OCI-LY3 (cell line): ENCODE measurements around the gene FGD3.

Experiments
- H2AFZ ChIP-seq: fragments of 200-600, 300-600 bp; shearing (Covaris generic); 2 replicates; pipeline ENCODE4 v1.6.0; 2014; ENCODE audit warnings: antibody characterized with exemption, low read depth, low read length
- H3K27ac ChIP-seq: fragments of 200-600, 300-600 bp; sonication (generic); 2 replicates; pipeline ENCODE4 v1.5.1; 2014; ENCODE audit warnings: mild to moderate bottlenecking, low read length, moderate library complexity, mixed read lengths
- H3K27me3 ChIP-seq: fragments of 200-600, 300-600 bp; sonication (generic); 2 replicates; pipeline ENCODE4 v1.6.1; 2014; ENCODE audit warnings: low read depth, low read length, mixed read lengths
- H3K36me3 ChIP-seq: fragments of 200-600, 300-600 bp; sonication (generic); replicated peaks from 2 replicates; pipeline ENCODE3; 2014; ENCODE audit warnings: low read depth, low read length, mixed read lengths
- H3K4me1 ChIP-seq: fragments of 300-600, 200-600 bp; sonication (generic); 2 replicates; pipeline ENCODE4 v1.6.1; 2014; ENCODE audit warnings: low read length, mixed read lengths
- H3K4me2 ChIP-seq: fragments of 200-600, 300-600 bp; sonication (generic); 2 replicates; pipeline ENCODE4 v1.6.1; 2014; ENCODE audit warnings: low read length, mixed read lengths
- H3K4me3 ChIP-seq: fragments of 300-600, 200-600 bp; sonication (generic); 2 replicates; pipeline ENCODE4 v1.5.1; 2014; ENCODE audit warnings: antibody characterized with exemption, mild to moderate bottlenecking, low read length, moderate library complexity
- H3K79me2 ChIP-seq: fragments of 300-600, 200-600 bp; shearing (Covaris generic); 2 replicates; pipeline ENCODE4 v1.6.1; 2014; ENCODE audit warnings: mild to moderate bottlenecking, low read length, mixed read lengths
- H3K9ac ChIP-seq: fragments of 300-600, 200-600 bp; shearing (Covaris generic); 2 replicates; pipeline ENCODE4 v1.6.0; 2014; ENCODE audit warnings: mild to moderate bottlenecking, low read length, moderate library complexity
- H3K9me3 ChIP-seq: fragments of 200-600, 300-600 bp; shearing (Covaris generic); 2 replicates; pipeline ENCODE4 v1.6.1; 2014; ENCODE audit warnings: low read length, mixed read lengths; ENCODE audit not compliant: insufficient read depth
- H4K20me1 ChIP-seq: fragments of 200-600, 300-600 bp; sonication (generic); 2 replicates; pipeline ENCODE4 v1.6.1; 2016; ENCODE audit warnings: low read length, mixed read lengths; ENCODE audit not compliant: insufficient read depth
- CTCF ChIP-seq: fragments of 200-600, 300-600 bp; sonication (generic); IDR thresholded peaks from 2 replicates; pipeline ENCODE4 v1.5.1; 2014; ENCODE audit warnings: antibody characterized with exemption, low read length, low read depth
- EZH2phosphoT487 ChIP-seq: fragments of 200-600 bp; shearing (Covaris generic); IDR thresholded peaks from 2 replicates; pipeline ENCODE4 v1.6.1; 2018; ENCODE audit warnings: antibody characterized with exemption, mixed run types, low read depth

FGD3 gene

GRCh38 chr9:93035106-93035660 lies 87.9 kb downstream of the FGD3 start:
- Histone ChIP-seq H3K9ac (no peak overlapping the region), H3K4me2 (no peak overlapping the region), H4K20me1 (no peaks in the 10 kb centered on the region; the same call in 1 of the 2 replicates), H2AFZ (no peak overlapping the region), H3K27me3 (no peaks in the 10 kb centered on the region), H3K9me3 (no peaks in the 10 kb centered on the region), H3K36me3 (no peaks in the 10 kb centered on the region), H3K27ac (no peak overlapping the region), H3K4me1 (peaks cover 17% of the 10 kb centered on the region), H3K79me2 (no peaks in the 10 kb centered on the region), H3K4me3 (no peak overlapping the region)
- no peak for TF ChIP-seq EZH2phosphoT487
- no peak for TF ChIP-seq CTCF

- H3K27me3 ChIP-seq, result no peaks in the 10 kb centered on the region
- no peak for TF ChIP-seq EZH2phosphoT487
- 0 out of 2 replicates have a peak, but pooled peaks have one; percentile 17 for TF ChIP-seq CTCF
- no peak overlapping the region for H3K4me3 ChIP-seq
- peaks cover 17% of the 10 kb centered on the region for H3K4me1 ChIP-seq
- H2AFZ ChIP-seq, result no peak overlapping the region
- H3K27ac ChIP-seq, result no peak overlapping the region
- H3K4me2 ChIP-seq, result no peak overlapping the region
- no peaks in the 10 kb centered on the region for H3K79me2 ChIP-seq
- H4K20me1 ChIP-seq, result no peaks in the 10 kb centered on the region; the same call in 1 of the 2 replicates
- H3K9me3 ChIP-seq, result no peaks in the 10 kb centered on the region
- no peaks in the 10 kb centered on the region for H3K36me3 ChIP-seq
- no peak overlapping the region for H3K9ac ChIP-seq
These were observed 88.6 kb downstream of the FGD3 start for GRCh38 chr9:93035821-93036351.

GRCh38 chr9:93036887-93037475 lies 89.7 kb downstream of the FGD3 start:
- H3K4me1 ChIP-seq, result peaks cover 17% of the 10 kb centered on the region
- no peak overlapping the region for H3K4me3 ChIP-seq
- TF ChIP-seq CTCF (no peak), EZH2phosphoT487 (no peak)
- no peaks in the 10 kb centered on the region for H3K79me2 ChIP-seq
- no peaks in the 10 kb centered on the region for H3K36me3 ChIP-seq
- H2AFZ ChIP-seq, result no peak overlapping the region
- no peak overlapping the region for H3K27ac ChIP-seq
- H3K4me2 ChIP-seq, result no peak overlapping the region
- no peak overlapping the region for H3K9ac ChIP-seq
- no peaks in the 10 kb centered on the region for H3K9me3 ChIP-seq
- H3K27me3 ChIP-seq, result no peaks in the 10 kb centered on the region
- H4K20me1 ChIP-seq, result no peaks in the 10 kb centered on the region

- Histone ChIP-seq H3K4me2 (no peak overlapping the region), H3K9ac (no peak overlapping the region)
These were observed 90.2 kb downstream of the FGD3 start for GRCh38 chr9:93037476-93037971.

More at GRCh38 chr9:93037476-93037971, 90.2 kb downstream of the FGD3 start:
- Histone ChIP-seq H3K4me3 (no peak overlapping the region), H3K27ac (no peak overlapping the region), H3K27me3 (no peaks in the 10 kb centered on the region), H3K36me3 (no peaks in the 10 kb centered on the region), H3K4me1 (peaks cover 17% of the 10 kb centered on the region), H4K20me1 (no peaks in the 10 kb centered on the region), H3K79me2 (no peaks in the 10 kb centered on the region), H2AFZ (no peak overlapping the region), H3K9me3 (no peaks in the 10 kb centered on the region)
- TF ChIP-seq CTCF, result no peak
- TF ChIP-seq EZH2phosphoT487, result no peak
